HFF-Myc (cell line): ENCODE results near the gene CCDC88B.

ENCODE experiments used
- DNase-seq: peaks from one replicate; pipeline ENCODE4 v3.0.0-alpha.2; 2011; ENCODE audit warnings: low read depth; ENCODE audit errors: extremely low read depth
- H3K4me3 ChIP-seq: replicated peaks from 2 replicates; pipeline ENCODE4 v1.5.1; 2011; ENCODE audit warnings: low read depth, mild to moderate bottlenecking, control low read depth, low read length
- TF ChIP-seq, protein P1 (sequence below): IDR thresholded peaks from 2 replicates; pipeline ENCODE4 v1.5.1; 2012; ENCODE audit warnings: mild to moderate bottlenecking, low read depth, low read length, control low read depth; ENCODE audit errors: missing control alignments

CCDC88B gene

DNA sequence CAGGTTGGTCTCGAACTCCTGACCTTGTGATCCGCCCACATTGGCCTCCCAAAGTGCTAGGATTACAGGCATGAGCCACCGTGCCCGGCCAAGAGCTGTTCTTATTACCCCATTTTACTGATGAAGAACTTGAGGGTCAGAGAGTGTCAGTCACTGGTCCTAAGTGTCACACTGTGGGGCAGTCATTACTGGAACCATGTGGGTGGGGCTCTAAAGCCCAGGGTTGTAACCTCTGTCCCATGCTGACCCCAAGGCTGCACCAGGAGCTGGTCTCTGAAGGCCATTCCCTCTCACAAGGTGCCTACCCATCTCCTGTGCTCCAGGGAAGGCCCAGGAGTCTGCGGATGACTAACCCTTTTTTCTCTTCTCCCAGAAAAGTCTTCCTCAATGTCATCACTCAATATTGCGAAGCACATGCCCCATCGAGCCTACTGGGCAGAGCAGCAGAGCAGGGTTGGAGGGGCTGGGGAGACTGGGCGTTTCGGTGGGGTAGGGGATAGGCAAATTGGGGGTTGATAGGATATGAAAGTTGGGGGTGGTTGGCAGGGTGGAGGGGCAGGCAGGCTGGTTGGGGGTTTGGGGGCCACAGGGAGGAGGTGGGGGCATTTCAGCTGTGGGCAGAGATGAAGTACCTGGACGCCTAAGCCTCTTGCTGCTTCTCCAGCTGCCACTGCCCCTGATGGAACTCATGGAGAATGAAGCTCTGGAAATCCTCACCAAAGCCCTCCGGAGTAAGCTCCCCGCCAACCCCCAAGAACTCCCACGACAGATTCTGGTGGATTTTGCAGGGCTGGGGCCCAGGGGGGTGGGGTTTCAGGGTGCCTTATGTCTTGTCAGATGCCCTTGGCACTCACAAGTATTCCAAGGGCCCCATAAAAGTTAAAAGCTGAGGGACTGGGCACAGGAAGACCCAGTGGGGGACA lies 36.6 kb upstream of the CCDC88B start:
- no peak overlapping the region for H3K4me3 ChIP-seq
- DNase-seq, result no peak
- TF ChIP-seq, protein P1, sequence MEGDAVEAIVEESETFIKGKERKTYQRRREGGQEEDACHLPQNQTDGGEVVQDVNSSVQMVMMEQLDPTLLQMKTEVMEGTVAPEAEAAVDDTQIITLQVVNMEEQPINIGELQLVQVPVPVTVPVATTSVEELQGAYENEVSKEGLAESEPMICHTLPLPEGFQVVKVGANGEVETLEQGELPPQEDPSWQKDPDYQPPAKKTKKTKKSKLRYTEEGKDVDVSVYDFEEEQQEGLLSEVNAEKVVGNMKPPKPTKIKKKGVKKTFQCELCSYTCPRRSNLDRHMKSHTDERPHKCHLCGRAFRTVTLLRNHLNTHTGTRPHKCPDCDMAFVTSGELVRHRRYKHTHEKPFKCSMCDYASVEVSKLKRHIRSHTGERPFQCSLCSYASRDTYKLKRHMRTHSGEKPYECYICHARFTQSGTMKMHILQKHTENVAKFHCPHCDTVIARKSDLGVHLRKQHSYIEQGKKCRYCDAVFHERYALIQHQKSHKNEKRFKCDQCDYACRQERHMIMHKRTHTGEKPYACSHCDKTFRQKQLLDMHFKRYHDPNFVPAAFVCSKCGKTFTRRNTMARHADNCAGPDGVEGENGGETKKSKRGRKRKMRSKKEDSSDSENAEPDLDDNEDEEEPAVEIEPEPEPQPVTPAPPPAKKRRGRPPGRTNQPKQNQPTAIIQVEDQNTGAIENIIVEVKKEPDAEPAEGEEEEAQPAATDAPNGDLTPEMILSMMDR, result no peak

DNA sequence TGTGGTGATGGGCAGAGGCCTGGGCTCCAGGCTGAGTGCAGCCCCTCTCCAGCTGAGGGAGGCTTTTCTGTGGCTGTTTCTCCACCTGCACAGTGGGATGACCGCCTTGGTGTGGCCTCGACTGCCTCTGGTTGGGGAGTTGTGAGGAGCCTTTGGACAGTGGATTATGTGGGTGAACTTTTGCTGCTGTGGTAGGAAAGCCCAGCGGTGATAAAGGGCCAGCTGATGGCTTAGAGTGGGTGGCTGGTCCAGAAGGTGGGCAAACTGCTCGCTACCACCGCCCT lies 36.0 kb upstream of the CCDC88B start:
- TF ChIP-seq, protein P1, result no peak
- DNase-seq, result no peak
- peak overlapping the region; percentile 79 for H3K4me3 ChIP-seq

DNA sequence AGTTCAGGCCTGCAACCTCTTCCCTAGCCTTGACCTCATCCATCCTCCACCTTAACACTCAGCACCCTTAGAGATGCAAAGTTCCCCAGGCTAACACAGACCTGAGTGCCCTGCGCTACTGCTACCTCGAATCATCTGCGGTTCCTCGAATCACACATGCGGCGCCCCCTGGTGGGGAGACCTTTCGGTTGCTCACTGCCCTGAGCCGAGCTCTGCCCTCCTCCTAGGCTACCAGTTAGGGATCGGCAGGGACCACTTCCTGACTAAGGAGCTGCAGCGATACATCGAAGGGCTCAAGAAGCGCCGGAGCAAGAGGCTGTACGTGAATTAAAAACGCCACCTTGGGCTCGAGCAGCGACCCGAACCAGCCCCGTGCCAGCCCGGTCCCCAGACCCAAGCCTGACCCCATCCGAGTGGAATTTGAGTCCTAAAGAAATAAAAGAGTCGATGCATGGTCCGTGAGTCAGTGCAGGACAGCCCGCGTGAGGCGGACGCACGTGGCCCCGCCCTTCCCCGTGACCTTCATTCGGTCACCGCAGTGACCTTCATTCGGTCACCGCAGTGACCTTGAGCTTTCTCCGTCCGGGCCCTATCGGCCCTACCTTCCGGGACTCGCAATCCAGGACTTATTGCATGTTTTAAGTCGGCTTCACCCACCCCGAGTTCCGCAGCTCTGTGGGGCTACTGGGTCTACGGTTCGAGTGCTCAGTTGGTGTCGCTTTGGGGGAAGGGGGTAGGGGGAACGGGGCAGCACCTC lies 35.5 kb upstream of the CCDC88B start:
- TF ChIP-seq, protein P1, result peak; percentile 93

DNA sequence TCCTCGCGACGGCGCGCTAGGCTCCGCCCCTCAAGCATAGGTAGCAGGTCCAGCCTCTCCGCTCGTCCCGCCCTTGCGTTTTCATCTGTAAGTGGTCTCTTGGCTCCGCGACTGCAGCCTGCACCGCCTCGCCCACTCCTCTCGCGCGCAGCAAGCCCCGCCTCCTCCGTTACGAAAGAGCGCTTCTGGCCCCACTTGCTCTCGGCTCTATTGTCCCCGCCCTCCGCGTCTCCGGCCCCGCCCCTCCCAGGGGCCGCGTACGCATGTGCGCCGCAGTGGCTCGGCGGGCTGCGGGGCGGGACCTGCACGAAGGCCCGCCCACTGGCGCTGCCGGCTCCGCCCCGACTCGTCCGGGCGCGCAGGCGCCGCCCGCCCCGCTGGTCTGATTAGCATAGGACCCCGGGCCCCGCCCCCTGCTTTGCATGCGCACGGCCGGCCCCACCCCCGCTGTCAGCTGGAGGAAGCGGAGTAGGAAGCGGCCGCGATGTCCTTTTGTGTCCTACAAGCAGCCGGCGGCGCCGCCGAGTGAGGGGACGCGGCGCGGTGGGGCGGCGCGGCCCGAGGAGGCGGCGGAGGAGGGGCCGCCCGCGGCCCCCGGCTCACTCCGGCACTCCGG lies 34.8 kb upstream of the CCDC88B start, which contains the start of gene ESRRA:
Gene ESRRA (plus strand): TSS at position 450 of the 616 bp plus-strand sequence. CDS start 1,656 bp downstream, outside the sequence.
- TF ChIP-seq, protein P1, result no peak
- H3K4me3 ChIP-seq, result peak within 1 kb of the TSS; percentile 79

More for the DNA sequence above, 35.5 kb upstream of the CCDC88B start:
- peak; percentile 79 for DNase-seq
- H3K4me3 ChIP-seq, result peak overlapping the region; percentile 79

DNA sequence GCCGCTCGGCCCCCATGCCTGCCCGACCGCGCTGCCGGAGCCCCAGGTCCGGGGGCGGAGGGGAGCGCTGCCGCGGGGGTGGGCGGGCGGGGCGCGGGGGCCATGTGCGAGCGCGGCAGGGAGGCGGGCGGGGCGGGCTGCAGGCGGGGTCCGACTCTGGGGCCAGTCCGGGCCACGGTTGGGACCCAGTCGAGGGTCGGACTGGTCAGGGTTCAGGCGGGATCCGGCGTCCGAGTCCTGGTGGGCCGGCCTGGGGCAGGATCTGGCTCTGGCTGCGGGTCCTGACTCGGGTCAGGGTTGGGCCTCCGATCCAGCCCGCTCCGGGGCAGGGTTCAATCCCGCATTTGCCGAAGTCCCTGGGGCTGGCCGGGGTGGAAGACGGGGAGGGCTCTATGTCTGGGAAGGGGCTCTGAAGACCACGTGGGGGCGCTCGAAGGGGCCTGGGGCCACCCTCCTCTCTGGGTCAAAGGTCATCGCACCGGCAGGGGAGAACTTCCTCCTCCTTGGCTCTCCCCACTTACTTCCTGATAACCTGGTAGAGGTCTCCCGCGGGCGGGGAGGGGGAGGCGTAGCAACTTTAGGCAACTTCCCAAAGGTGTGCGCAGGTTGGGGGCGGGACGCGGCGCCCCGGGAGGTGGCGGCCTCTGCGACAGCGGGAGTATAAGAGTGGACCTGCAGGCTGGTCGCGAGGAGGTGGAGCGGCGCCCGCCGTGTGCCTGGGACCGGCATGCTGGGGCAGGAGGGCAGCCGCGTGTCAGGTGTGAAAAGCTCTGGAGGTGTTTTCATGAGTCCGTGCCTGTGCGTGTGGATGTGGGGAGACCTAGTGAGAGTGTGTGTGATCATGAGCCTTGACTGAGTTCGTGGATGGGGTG lies 34.1 kb upstream of the CCDC88B start:
- TF ChIP-seq, protein P1, result peak; percentile 24
- peak overlapping the region; percentile 79 for H3K4me3 ChIP-seq
- DNase-seq, result no peak

More for the DNA sequence above, 34.8 kb upstream of the CCDC88B start, which contains the start of gene ESRRA:
- peak; percentile 90 for DNase-seq

DNA sequence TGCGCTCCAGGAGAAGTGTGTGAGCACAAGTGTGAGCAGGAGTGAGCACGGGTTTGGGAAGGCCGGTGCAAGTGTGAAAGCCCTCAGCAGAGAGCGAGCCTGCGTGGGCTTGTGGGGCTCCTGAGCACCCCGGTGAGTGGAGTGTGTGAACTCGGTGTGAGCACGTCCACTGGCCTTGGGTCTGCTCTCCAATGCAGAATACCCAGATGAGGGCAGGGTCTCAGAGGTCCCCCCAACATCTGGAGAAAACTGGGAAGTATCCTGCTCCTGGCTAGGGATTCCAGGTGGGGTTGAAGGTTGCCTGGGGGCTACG lies 33.5 kb upstream of the CCDC88B start:
- H3K4me3 ChIP-seq, result peak overlapping the region; percentile 79
- no peak for DNase-seq
- TF ChIP-seq, protein P1, result no peak
